Choroid plexus epithelial cell (primary cell): ENCODE data around the gene NEK1.
A peak's percentile ranks its signal among the peaks of the same experiment; 100 is the strongest.
"Not testable (repeated sequence)": the region's sequence is repeated elsewhere in the genome, so short reads cannot be mapped to it uniquely, and the experiment has no call there.

Source experiments
- DNase-seq: peaks from one replicate; pipeline ENCODE4 v3.0.0-alpha.2; 2010; ENCODE audit warnings: low read depth
- H3K4me3 ChIP-seq: 2 replicates; pipeline ENCODE4 v1.5.1; 2011; ENCODE audit warnings: low read depth, mild to moderate bottlenecking, control low read depth, low read length, moderate library complexity
- TF ChIP-seq, protein P1 (sequence below): conservative IDR thresholded peaks from 2 replicates; pipeline ENCODE4 v1.5.1; 2011; ENCODE audit warnings: low read depth, mild to moderate bottlenecking, control low read depth, inconsistent platforms, low read length, moderate library complexity

NEK1 gene

DNA sequence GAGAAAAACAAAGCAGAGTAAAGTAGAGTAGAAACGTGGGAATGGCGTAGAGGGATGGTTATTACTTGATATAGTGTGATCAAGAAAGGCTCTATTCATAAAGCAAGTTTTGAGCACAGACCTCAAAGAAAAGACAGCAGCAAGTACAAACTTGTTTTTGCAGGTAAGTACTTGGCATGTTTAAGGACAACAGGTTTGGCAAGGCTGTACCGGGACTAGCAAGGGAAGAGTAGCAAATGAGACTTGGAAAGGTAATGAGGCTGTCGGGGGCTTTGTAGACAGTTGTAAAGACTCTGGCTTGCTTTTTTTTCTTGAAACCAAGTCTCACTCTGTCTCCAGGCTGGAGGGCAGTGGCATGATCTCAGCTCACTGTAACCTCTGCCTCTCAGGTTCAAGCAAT lies 40.9 kb downstream of the NEK1 start:
- H3K4me3 ChIP-seq = no peak overlapping the region
- no peak for DNase-seq
- TF ChIP-seq, protein P1, sequence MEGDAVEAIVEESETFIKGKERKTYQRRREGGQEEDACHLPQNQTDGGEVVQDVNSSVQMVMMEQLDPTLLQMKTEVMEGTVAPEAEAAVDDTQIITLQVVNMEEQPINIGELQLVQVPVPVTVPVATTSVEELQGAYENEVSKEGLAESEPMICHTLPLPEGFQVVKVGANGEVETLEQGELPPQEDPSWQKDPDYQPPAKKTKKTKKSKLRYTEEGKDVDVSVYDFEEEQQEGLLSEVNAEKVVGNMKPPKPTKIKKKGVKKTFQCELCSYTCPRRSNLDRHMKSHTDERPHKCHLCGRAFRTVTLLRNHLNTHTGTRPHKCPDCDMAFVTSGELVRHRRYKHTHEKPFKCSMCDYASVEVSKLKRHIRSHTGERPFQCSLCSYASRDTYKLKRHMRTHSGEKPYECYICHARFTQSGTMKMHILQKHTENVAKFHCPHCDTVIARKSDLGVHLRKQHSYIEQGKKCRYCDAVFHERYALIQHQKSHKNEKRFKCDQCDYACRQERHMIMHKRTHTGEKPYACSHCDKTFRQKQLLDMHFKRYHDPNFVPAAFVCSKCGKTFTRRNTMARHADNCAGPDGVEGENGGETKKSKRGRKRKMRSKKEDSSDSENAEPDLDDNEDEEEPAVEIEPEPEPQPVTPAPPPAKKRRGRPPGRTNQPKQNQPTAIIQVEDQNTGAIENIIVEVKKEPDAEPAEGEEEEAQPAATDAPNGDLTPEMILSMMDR = no peak

DNA sequence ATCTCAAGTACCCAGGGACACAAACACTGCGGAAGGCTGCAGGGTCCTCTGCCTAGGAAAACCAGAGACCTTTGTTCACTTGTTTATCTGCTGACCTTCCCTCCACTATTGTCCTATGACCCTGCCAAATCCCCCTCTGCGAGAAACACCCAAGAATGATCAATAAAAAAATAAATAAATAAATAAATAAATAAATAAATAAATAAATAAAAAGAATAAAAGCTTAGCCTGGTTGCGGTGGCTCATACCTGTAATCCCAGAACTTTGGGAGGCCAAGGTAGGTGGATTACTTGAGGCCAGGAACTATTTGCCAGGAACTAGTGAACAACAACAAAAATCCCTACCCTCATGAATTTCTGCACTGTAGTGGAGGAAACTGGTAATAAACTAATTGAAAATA lies 41.4 kb downstream of the NEK1 start:
- not testable (repeated sequence) for DNase-seq, H3K4me3 ChIP-seq

DNA sequence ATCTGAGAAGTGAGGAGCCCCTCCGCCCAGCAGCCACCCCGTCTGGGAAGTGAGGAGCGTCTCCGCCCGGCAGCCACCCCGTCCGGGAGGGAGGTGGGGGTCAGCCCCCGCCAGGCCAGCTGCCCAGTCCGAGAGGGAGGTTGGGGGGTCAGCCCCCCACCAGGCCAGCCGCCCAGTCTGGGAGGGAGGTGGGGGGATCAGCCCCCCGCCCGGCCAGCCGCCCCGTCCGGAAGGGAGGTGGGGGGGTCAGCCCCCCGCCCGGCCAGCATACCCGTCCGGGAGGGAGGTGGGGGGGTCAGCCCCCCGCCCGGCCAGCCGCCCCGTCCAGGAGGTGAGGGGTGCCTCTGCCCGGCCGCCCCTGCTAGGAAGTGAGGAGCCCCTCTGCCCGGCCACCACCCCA lies 42.1 kb downstream of the NEK1 start:
- not testable (repeated sequence) for H3K4me3 ChIP-seq, DNase-seq

DNA sequence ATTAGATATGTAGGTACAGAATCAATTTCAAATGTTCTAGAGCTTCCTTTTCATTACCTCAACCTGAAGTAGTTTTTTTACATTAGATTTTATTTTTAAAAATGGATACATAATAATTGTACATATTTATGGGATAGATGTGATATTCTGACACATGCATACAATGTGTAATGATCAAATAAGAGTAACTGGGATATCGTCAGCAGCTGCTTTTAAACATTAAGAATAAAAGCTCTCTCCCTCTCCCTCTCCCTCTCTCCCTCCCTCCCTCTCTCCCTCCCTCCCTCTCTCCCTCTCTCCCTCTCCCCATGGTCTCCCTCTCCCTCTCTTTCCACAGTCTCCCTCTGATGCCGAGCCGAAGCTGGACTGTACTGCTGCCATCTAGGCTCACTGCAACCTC lies 43.2 kb downstream of the NEK1 start:
- not testable (repeated sequence) for DNase-seq, H3K4me3 ChIP-seq

DNA sequence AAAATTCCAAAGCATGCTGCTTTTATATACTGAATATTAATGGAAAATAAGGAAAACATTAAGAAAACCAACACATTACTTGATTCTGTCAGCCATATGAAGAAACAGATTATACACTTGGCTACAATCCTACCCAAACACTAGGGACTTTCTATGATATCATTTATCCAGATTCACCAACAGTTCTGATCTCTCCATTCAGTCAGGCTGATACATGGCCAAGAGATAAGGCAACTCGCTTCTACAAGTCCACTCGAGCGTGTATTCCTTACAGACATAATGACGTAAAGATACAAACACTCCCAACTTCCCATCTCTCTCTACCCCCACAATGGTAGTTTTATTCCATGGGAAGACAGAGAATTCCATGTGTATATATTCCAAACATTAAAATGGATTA lies 44.5 kb downstream of the NEK1 start:
- peak; percentile 37 for DNase-seq
- TF ChIP-seq, protein P1 = no peak
- no peak overlapping the region for H3K4me3 ChIP-seq

DNA sequence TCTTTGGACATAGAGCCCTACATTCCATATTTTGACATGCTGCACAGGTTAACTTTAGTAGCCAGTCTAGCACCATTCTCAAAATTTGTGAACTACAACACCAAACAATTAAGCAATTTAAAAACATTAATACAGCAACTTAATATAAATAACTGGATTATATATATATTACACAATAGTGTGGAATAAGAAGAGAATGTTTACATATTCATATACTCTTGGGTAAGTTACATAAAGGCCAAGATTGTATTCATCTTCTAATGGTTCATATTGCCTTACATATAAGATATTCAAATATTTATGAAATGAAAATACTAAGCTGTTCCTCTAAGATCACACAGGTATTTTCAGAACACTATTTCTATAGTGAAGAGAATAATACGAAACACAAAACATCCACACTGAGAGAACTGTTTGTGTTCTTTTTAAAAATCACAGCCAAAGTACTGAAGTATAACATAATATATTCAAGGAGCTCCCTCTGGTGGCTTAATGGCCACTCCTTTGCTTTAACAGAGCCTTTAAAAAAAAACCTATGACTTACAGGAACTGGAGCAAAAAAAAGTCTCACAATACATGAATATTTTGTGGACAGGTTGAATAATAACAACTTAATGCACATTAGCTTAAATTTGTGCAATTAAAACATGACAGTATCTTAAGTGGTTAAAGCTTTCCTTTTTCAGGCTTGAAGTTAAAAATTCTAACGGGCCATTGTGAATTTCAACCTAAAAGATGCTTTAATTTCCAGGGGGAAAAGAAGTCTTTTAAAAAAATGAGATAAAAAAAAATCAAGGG lies 46.2 kb downstream of the NEK1 start:
- DNase-seq = peak; percentile 84
- no peak overlapping the region for H3K4me3 ChIP-seq
- TF ChIP-seq, protein P1 = peak; percentile 76

DNA sequence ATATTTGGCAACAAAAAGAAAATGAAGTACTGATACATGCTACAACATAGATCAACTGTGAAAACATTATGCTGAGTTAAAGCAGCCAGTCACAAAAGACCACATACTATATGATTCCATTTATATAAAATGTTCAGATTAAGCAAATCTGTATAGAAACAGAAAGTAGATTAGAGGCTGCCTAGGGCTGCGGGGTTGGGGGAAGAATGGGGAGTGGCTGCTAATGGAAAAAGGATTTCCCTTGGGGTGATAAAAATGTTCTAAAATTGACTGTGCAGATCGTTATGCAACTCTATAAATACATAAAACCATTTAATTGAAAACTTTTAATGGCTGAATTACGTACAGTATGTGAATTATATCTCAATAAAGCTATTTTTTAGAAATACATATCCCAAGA lies 46.8 kb downstream of the NEK1 start:
- TF ChIP-seq, protein P1 = no peak
- DNase-seq = peak; percentile 21

DNA sequence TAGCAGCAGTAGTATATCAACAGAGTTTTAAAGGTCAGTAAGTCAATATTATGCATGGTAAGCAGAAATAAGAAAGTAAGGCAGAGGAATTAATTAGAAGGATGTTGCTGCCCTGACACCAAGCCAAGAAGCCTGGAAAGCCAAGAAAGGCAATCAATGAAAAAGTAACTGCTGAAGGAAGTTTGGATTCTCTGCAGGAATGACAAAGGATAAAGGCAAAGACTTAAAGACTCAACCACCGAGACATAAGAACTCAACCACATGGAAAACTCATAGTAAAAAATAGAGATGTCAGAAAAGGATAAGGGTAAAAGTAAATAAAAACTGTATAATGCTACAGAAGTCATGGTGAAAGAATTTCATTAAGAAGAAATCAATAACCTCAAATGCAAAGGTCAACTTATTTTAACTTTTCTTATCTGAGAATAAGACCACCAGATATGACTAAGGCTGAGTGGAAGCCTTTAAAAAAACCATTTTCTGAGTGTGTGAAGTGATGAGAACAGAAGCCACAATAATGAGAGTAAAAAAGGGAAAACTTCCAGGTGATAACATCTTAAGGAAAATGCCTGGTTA lies 55.2 kb downstream of the NEK1 start:
- no peak for DNase-seq
- H3K4me3 ChIP-seq = no peak overlapping the region
- TF ChIP-seq, protein P1 = no peak

More for the DNA sequence above, 46.8 kb downstream of the NEK1 start:
- H3K4me3 ChIP-seq = no peak overlapping the region

DNA sequence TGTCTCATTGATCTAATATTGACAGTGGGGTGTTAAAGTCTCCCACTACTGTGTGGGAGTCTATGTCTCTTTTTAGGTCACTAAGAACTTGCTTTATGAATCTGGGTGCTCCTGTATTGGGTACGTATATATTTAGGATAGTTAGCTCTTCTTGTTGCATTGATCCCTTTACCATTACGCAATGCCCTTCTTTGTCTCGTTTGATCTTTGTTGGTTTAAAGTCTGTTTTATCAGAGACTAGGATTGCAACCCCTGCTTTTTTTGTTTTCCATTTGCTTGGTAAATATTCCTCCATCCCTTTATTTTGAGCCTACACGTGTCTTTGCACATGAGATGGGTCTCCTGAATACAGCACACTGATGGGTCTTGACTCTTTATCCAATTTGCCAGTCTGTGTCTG lies 65.8 kb downstream of the NEK1 start:
- H3K4me3 ChIP-seq, DNase-seq: not testable (repeated sequence)
